Body of pancreas (tissue), 4 donors: ENCODE results near the gene MAL.

Experiments
- CTCF ChIP-seq, 7 experiments: fragments of 450-650 bp in 4 of 7; fragments of 200-600 bp in 3 of 7; sonication (generic) in 3 of 7; IDR thresholded peaks; one replicate each; pipeline ENCODE4 v1.5.1; 2016 to 2019; ENCODE audit warnings: antibody characterized with exemption in 7 of 7
- POLR2A ChIP-seq, 3 donors: fragments of 450-650 bp; IDR thresholded peaks; one replicate each; pipeline ENCODE4 v1.6.1; 2016; ENCODE audit warnings: antibody characterized with exemption in 3 of 3, mild to moderate bottlenecking in 2 of 3

DNA sequence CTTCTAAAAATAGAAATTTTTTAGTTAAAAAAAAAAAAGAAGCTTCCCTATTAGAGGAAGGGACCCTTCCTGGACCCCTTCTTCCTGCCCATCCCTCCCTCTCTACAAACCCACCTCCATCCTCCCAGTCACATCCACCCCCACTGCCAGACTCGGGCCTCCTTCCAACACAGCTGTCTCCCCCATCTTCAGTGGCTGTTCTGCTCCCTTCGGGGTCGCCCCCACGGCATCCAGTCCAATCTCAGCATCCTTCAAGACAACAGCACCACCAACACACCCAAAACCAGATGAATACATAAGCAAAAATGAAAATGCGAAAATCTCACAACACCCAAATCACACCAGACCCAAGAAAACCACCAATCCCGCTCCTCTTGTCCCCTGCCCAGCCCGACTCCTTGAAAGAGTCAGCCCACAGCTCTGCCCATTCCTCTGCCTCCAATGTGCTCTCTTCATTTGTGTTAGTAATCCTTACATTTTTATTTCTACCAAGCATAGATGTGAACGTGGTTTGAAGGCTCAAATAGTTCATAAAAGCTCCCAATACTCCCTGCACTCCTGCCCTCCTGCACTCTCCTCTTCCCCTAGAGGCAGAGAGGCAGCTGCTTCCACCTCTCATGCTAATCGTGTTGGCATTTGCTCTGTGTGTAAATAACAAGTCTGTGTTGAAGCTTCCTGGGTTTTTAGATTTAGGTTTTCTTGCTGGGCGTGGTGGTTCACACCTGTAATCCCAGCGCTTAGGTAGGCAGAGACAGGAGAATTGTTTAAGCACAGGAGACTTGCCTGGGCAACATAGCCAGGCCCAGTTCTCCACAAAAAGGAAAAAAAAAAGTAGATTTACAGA lies 37.0 kb downstream of the MAL start:
- TF ChIP-seq CTCF (IDR thresholded peaks at IDR 0.05): no peak
- no peak for TF ChIP-seq POLR2A (IDR thresholded peaks at IDR 0.05)
